Smooth muscle cell (in vitro differentiated cells): Measurements from ENCODE around the gene AKT1S1. TPM values are rescaled to one million over a fixed set of nuclear protein-coding genes. Genes with fewer than 3 reads are reported as not detected.

ENCODE experiments used
- DNase-seq: peaks from one replicate; lab custom pipeline; 2025; ENCODE audit not compliant: unreplicated experiment; lab: John Stamatoyannopoulos, UW
- H2AFZ ChIP-seq: fragments of 200-600 bp; sonication (generic); 2 replicates; pipeline ENCODE4 v1.6.0; 2016; ENCODE audit warnings: antibody characterized with exemption, low read depth, mild to moderate bottlenecking
- H3F3A ChIP-seq: fragments of 200-600 bp; sonication (generic); 2 replicates; pipeline ENCODE4 v1.6.0; 2017; ENCODE audit warnings: antibody characterized with exemption, low read depth
- H3K27ac ChIP-seq: fragments of 200-600 bp; sonication (generic); 2 replicates; pipeline ENCODE4 v1.5.1; 2016; ENCODE audit warnings: low read depth, mild to moderate bottlenecking
- H3K27me3 ChIP-seq: fragments of 200-600 bp; sonication (generic); 2 replicates; pipeline ENCODE4 v1.6.1; 2016; ENCODE audit warnings: low read depth, mild to moderate bottlenecking
- H3K36me3 ChIP-seq: fragments of 200-600 bp; sonication (generic); 2 replicates; pipeline ENCODE4 v1.5.1; 2016; ENCODE audit warnings: low read depth
- H3K4me1 ChIP-seq: fragments of 200-600 bp; sonication (generic); 2 replicates; pipeline ENCODE4 v1.5.1; 2016; ENCODE audit warnings: low read depth
- H3K4me2 ChIP-seq: fragments of 200-600 bp; sonication (generic); 2 replicates; pipeline ENCODE4 v1.6.0; 2016; ENCODE audit warnings: mild to moderate bottlenecking
- H3K4me3 ChIP-seq: fragments of 200-600 bp; sonication (generic); 2 replicates; pipeline ENCODE4 v1.5.1; 2016; ENCODE audit warnings: mild to moderate bottlenecking
- H3K79me2 ChIP-seq: fragments of 200-600 bp; sonication (generic); 2 replicates; pipeline ENCODE4 v1.6.0; 2016; ENCODE audit warnings: low read depth, mild to moderate bottlenecking
- H3K9ac ChIP-seq: fragments of 200-600 bp; sonication (generic); 2 replicates; pipeline ENCODE4 v1.6.0; 2016; ENCODE audit warnings: low read depth
- H3K9me3 ChIP-seq: fragments of 200-600 bp; sonication (generic); replicated peaks from 2 replicates; pipeline ENCODE4 v1.5.1; 2016; ENCODE audit warnings: low read depth
- H4K20me1 ChIP-seq: fragments of 200-600 bp; sonication (generic); 2 replicates; pipeline ENCODE4 v1.6.0; 2016; ENCODE audit warnings: low read depth
- WGBS: methylation state at CpG from one replicate; pipeline ENCODE4 v1.1.7; 2016; ENCODE audit warnings: low lambda C conversion rate; 5-methylcytosine and 5-hydroxymethylcytosine counted together
- polyA plus RNA-seq: library from polyadenylated mRNA; unstranded; fragments of >200 nt; fragmentation: Nextera tagmentation; extraction: Ambion mirVana; gene quantifications from 2 replicates; pipeline ENCODE4 v1.2.1, GENCODE V29; 2016
- total RNA-seq: library from RNA; depleted of rRNA; stranded (reverse); fragments of >200 nt; gene quantifications from 2 replicates; pipeline ENCODE4 v1.2.3, GENCODE V29; 2014
- TF ChIP-seq, protein P1 (sequence below): fragments of 200-600 bp; sonication (generic); IDR thresholded peaks from 2 replicates; pipeline ENCODE4 v1.5.1; 2017; ENCODE audit warnings: borderline replicate concordance, mild to moderate bottlenecking, antibody characterized with exemption; ENCODE audit not compliant: insufficient read depth, poor library complexity, severe bottlenecking

Gene AKT1S1
- total and polyA plus RNA-seq, 2 experiments from 2014 or later, result 15.8 to 72.2 TPM

DNA sequence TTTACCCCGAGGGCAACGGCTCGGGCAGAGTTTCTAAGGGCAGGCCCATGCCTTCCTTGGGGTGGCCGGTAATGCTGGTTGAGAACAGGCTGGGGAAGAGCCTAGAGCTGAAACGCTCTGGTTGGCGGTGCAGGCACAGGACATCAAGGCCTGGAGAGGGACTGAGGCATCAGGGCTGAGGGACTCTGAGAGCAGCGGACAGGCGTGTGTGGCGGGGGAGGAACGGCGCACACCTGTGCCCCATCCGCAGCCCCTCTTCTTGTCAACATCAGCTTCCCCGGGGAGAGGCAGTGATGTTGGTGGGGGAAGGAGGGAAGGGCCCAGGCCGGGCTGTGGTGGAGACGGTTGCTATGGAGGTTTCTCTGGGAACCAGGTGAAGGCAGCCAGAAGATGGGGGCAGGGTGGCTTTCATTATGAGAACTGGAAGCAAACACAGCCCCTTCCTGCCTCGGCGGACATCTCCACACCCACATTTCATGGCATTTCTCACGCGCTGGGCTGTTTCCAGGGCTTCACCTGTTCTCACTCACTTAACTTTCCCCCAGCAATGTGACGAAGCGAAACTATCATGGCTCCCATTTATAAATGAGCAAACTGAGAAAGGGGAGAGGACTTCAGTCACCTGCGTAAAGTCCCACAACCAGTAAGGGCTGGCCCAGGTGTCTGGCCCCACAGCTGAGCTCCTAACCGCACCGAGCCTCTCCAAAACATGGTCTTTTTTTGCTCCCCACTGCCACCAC lies 43.6 kb upstream of the AKT1S1 start:
- Histone ChIP-seq H3K4me2 (no peak overlapping the region), H3K27me3 (no peaks in the 10 kb centered on the region), H3F3A (no peaks in the 10 kb centered on the region), H3K9me3 (no peaks in the 10 kb centered on the region), H2AFZ (no peak overlapping the region), H3K27ac (no peak overlapping the region), H3K79me2 (peaks cover 46% of the 10 kb centered on the region), H3K9ac (no peak overlapping the region), H3K4me3 (no peak overlapping the region), H4K20me1 (peaks cover 83% of the 10 kb centered on the region), H3K4me1 (no peaks in the 10 kb centered on the region), H3K36me3 (no peaks in the 10 kb centered on the region)
- no peak for DNase-seq
- WGBS, result 97% methylated on average over 24 of the region's 24 CpGs
- TF ChIP-seq, protein P1, sequence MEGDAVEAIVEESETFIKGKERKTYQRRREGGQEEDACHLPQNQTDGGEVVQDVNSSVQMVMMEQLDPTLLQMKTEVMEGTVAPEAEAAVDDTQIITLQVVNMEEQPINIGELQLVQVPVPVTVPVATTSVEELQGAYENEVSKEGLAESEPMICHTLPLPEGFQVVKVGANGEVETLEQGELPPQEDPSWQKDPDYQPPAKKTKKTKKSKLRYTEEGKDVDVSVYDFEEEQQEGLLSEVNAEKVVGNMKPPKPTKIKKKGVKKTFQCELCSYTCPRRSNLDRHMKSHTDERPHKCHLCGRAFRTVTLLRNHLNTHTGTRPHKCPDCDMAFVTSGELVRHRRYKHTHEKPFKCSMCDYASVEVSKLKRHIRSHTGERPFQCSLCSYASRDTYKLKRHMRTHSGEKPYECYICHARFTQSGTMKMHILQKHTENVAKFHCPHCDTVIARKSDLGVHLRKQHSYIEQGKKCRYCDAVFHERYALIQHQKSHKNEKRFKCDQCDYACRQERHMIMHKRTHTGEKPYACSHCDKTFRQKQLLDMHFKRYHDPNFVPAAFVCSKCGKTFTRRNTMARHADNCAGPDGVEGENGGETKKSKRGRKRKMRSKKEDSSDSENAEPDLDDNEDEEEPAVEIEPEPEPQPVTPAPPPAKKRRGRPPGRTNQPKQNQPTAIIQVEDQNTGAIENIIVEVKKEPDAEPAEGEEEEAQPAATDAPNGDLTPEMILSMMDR, result no peak

DNA sequence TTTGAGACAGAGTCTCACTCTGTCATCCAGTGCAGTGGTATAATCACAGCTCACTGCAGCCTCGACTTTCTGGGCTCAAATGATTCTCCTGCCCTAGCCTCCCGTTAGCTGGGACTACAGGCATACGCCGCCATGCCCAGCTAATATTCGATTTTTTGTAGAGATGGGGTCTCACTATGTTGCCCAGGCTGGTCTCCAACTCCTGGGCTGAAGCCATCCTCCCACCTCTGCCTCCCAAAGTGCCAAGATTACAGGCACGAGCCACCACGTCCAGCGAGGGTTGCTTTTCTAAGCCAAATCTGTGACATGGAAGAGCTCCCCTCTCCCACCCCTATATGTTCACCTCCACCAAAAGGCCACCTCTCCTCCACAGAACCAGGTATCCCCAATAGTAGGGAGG lies 40.9 kb upstream of the AKT1S1 start:
- H3K4me2 ChIP-seq, result no peak overlapping the region
- no peaks in the 10 kb centered on the region for H3K9me3 ChIP-seq
- no peaks in the 10 kb centered on the region for H3F3A ChIP-seq
- peaks cover 79% of the 10 kb centered on the region for H4K20me1 ChIP-seq
- no peak overlapping the region for H3K4me3 ChIP-seq
- H2AFZ ChIP-seq, result no peak overlapping the region
- H3K27ac ChIP-seq, result no peak overlapping the region
- no peaks in the 10 kb centered on the region for H3K27me3 ChIP-seq
- no peaks in the 10 kb centered on the region for H3K36me3 ChIP-seq
- DNase-seq, result no peak
- H3K79me2 ChIP-seq, result peaks cover 28% of the 10 kb centered on the region
- TF ChIP-seq, protein P1, result no peak
- H3K9ac ChIP-seq, result no peak overlapping the region
- H3K4me1 ChIP-seq, result no peaks in the 10 kb centered on the region
- 95% methylated on average over 8 of the region's 8 CpGs for WGBS

DNA sequence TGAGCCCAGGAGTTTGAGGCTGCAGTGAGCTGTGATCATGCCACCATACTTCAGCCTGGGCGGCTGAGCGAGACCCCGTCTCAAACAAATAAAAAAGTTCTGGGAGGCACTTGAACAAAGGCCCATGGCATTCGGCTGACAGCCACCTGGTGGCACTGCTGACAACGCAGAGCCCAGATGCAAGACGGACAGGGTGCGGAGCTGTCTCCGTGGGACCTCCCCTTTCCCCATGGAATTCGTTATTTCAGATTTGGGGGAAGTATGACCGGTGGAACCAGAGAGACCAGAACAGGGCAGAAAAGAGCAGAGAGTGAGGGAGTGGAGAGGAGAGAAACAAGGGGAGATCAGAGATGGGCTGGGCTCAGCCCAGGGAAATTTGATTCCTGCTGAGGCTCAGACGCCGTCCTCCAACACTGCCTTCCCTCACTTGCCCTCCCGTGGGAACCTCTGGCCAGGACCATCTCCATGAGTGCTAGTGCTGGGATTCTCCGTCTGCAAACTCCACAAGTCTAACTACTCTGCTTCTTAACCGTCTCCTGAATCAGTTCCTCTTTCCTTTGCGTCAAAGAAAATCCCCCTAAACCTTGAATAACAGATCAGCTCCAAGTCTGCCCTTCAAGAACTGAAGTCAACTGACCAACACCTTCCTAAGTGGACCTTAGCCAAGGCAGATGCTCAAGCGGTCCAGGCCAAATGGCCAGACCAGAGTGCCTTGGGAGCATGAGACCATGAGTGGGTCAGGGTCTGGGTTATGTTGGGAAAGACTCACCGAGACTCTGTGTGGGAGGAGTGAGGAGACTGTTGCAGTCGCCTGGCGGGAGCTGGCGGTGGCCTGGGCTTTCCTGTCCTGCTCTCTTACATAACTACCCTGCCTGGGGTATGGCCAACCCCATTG lies 39.9 kb upstream of the AKT1S1 start:
- Histone ChIP-seq H3K4me3 (no peak overlapping the region), H3K79me2 (peaks cover 27% of the 10 kb centered on the region), H3K4me1 (no peaks in the 10 kb centered on the region), H3F3A (no peaks in the 10 kb centered on the region), H4K20me1 (peaks cover 69% of the 10 kb centered on the region), H3K9ac (no peak overlapping the region), H2AFZ (no peak overlapping the region), H3K36me3 (no peaks in the 10 kb centered on the region), H3K4me2 (no peak overlapping the region), H3K27me3 (no peaks in the 10 kb centered on the region), H3K27ac (no peak overlapping the region), H3K9me3 (no peaks in the 10 kb centered on the region)
- no peak for DNase-seq
- TF ChIP-seq, protein P1, result no peak
- WGBS, result 87% methylated on average over 20 of the region's 21 CpGs
